Ovary (tissue), 3 donors: ENCODE data around the gene RMDN3.

Source experiments
- CTCF ChIP-seq, 3 donors: fragments of 450-650 bp in 2 of 3; fragments of 200-600 bp in 1 of 3; IDR thresholded peaks; one replicate each; pipeline versions ENCODE4 v1.5.1 to v1.8.0; 2016 to 2022; ENCODE audit warnings: antibody characterized with exemption in 3 of 3, mild to moderate bottlenecking in 1 of 3
- POLR2A ChIP-seq: fragments of 450-650 bp; IDR thresholded peaks from one replicate; pipeline ENCODE4 v1.6.1; 2017; ENCODE audit warnings: antibody characterized with exemption, mild to moderate bottlenecking, moderate library complexity
- donor health status: DM: no; HTN: no; CAD: no.

- TF ChIP-seq CTCF (IDR thresholded peaks at IDR 0.05) (no peak), POLR2A (no peak)
Measured at GRCh38 chr15:40688932-40689799, 65.9 kb downstream of the RMDN3 start.
